H1 (cell line): ENCODE data around the gene PBX3. TPM values are rescaled to one million over a fixed set of nuclear protein-coding genes. Genes with fewer than 3 reads are reported as not detected.

Experiments
- BCL11A ChIP-seq, 2 experiments: IDR thresholded peaks; one replicate each; pipeline ENCODE4 v1.6.1; 2011; ENCODE audit warnings: low read depth in 2 of 2, low read length in 2 of 2, mild to moderate bottlenecking in 2 of 2
- CHD7 ChIP-seq: fragments of 300-600 bp; sonication (generic); IDR thresholded peaks from 2 replicates; pipeline ENCODE4 v1.7.1; 2012; ENCODE audit warnings: low read length, moderate library complexity, mild to moderate bottlenecking, inconsistent platforms; ENCODE audit not compliant: insufficient replicate concordance
- HDAC2 ChIP-seq, 2 experiments: fragments of 300-600 bp in 1 of 2; sonication (generic) in 1 of 2; IDR thresholded peaks; 2 replicates each; pipeline ENCODE4 v1.6.1; 2011 to 2012; ENCODE audit warnings: low read depth in 2 of 2, low read length in 2 of 2, mild to moderate bottlenecking in 2 of 2, moderate library complexity in 2 of 2, borderline replicate concordance in 1 of 2, inconsistent platforms in 1 of 2
- KDM4A ChIP-seq: IDR thresholded peaks from one replicate; pipeline ENCODE4 v1.7.1; 2012; ENCODE audit warnings: low read depth, mild to moderate bottlenecking, moderate library complexity, low read length, inconsistent platforms; ENCODE audit not compliant: severe bottlenecking
- MAFK ChIP-seq: IDR thresholded peaks from 2 replicates; pipeline ENCODE4 v1.6.1; 2012; ENCODE audit warnings: low read depth, mild to moderate bottlenecking, improper control_type of control experiment, low read length
- ZNF274 ChIP-seq: IDR thresholded peaks from 2 replicates; pipeline ENCODE4 v1.7.0; 2012; ENCODE audit warnings: low read length, borderline replicate concordance; ENCODE audit errors: extremely low read depth
- polyA plus RNA-seq, 7 experiments: library from polyadenylated mRNA; depleted of rRNA in 3 of 7; stranded (reverse) in 5 of 7; unstranded in 2 of 7; fragments of >200 nt in 5 of 7; fragments of 200-250 nt in 2 of 7; gene quantifications; 1 replicate in 5 of 7; 2 replicates in 1 of 7; 4 replicates in 1 of 7; pipeline versions ENCODE4 v1.2.1 to v1.2.3, GENCODE V29; 2011 to 2013; ENCODE audit warnings: missing spikeins in 2 of 7, mixed read lengths in 2 of 7
- total RNA-seq: library from RNA; stranded (reverse); fragmentation: NEBNext Ultra II Directional; extraction: Animal tissue kit (Norgen Biotek cat#: 25700); gene quantifications from 2 replicates; pipeline ENCODE4 v1.2.1, GENCODE V29; 2021

The PBX3 gene
- total and polyA plus RNA-seq, 2 of the 8 experiments (the other 6 are each of a cell fraction or from before 2014, with no cell fraction given), result 22.7 to 44.3 TPM

GRCh38 chr9:125998837-125999503 is 251.8 kb downstream of the PBX3 start (continued):
- no peak for TF ChIP-seq CHD7
- no peak for TF ChIP-seq KDM4A
- no peak for TF ChIP-seq HDAC2 (IDR thresholded peaks at IDR 0.05; ENCODE audit: borderline replicate concordance in 1 of 2, low read depth in 2 of 2, low read length in 2 of 2)
- TF ChIP-seq BCL11A (IDR thresholded peaks at IDR 0.05; ENCODE audit: low read depth in 2 of 2, low read length in 2 of 2), result no peak
- TF ChIP-seq ZNF274, result no peak
- no peak for TF ChIP-seq MAFK
